IMR-90 (cell line): ENCODE data around the gene NXPH4. TPM values are rescaled to one million over a fixed set of nuclear protein-coding genes. Genes with fewer than 3 reads are reported as not detected.

Experiments used
- ATAC-seq: fragments of 200-7000 bp; cut with Tn5 transposase; 2 replicates; pipeline ENCODE4 v1.9.1; 2020; ENCODE audit warnings: low read depth, mild to moderate bottlenecking, moderate library complexity
- BruUV-seq: library from RNA; stranded (reverse); fragments of 400-500 nt; replicated peaks from 2 replicates; lab custom pipeline; 2021; lab: Mats Ljungman, UMichigan
- CTCF ChIA-PET: fragments of 300-600 bp; formaldehyde crosslinking; extraction: SDS; loops from one replicate; lab custom pipeline; 2021; ENCODE audit warnings: antibody characterized with exemption; lab: Yijun Ruan, JAX
- POLR2A ChIA-PET: fragments of 300-600 bp; sonication (Branson Sonifier 250); formaldehyde crosslinking; loops from one replicate; lab custom pipeline; 2022; ENCODE audit warnings: antibody characterized with exemption; ENCODE audit not compliant: unreplicated experiment; lab: Charles Lee
- DNase-seq: peaks from one replicate; pipeline ENCODE4 v3.0.0; 2013
- H2AFZ ChIP-seq: replicated peaks from 2 replicates; pipeline ENCODE3; 2013; ENCODE audit warnings: low read length, mild to moderate bottlenecking; ENCODE audit not compliant: poor library complexity
- H2AK5ac ChIP-seq: 2 replicates; pipeline ENCODE4 v1.6.1; 2013; ENCODE audit warnings: low read depth, low read length, inconsistent platforms
- H2AK9ac ChIP-seq: replicated peaks from 2 replicates; pipeline ENCODE3; 2013; ENCODE audit warnings: mild to moderate bottlenecking, low read depth, low read length, moderate library complexity; ENCODE audit not compliant: poor library complexity
- H2BK120ac ChIP-seq: 2 replicates; pipeline ENCODE4 v1.6.1; 2013; ENCODE audit warnings: low read depth, low read length, inconsistent platforms
- H2BK15ac ChIP-seq: 3 replicates; pipeline ENCODE4 v1.6.1; 2013; ENCODE audit warnings: low read depth, low read length, inconsistent platforms
- H2BK20ac ChIP-seq: 2 replicates; pipeline ENCODE4 v1.6.1; 2013; ENCODE audit warnings: low read depth, mild to moderate bottlenecking, inconsistent platforms, low read length, moderate library complexity
- H2BK5ac ChIP-seq: 2 replicates; pipeline ENCODE4 v1.6.1; 2013; ENCODE audit warnings: mild to moderate bottlenecking, low read depth, low read length, inconsistent platforms; ENCODE audit not compliant: poor library complexity, severe bottlenecking
- H3K14ac ChIP-seq: replicated peaks from 2 replicates; pipeline ENCODE4 v1.6.1; 2013; ENCODE audit warnings: low read depth, low read length, inconsistent platforms
- H3K18ac ChIP-seq: 2 replicates; pipeline ENCODE4 v1.6.1; 2013; ENCODE audit warnings: low read depth, low read length, control low read depth
- H3K23ac ChIP-seq: 2 replicates; pipeline ENCODE4 v1.6.1; 2013; ENCODE audit warnings: low read depth, low read length, inconsistent platforms
- H3K27ac ChIP-seq: 2 replicates; pipeline ENCODE4 v1.5.1; 2013; ENCODE audit warnings: mild to moderate bottlenecking, control low read depth, low read length; ENCODE audit not compliant: insufficient read depth
- H3K27me3 ChIP-seq: 2 replicates; pipeline ENCODE4 v1.6.1; 2013; ENCODE audit warnings: low read length; ENCODE audit not compliant: control insufficient read depth, insufficient read depth
- H3K36me3 ChIP-seq: 2 replicates; pipeline ENCODE4 v1.6.1; 2013; ENCODE audit warnings: low read length, mixed read lengths; ENCODE audit not compliant: control insufficient read depth, insufficient read depth
- H3K4ac ChIP-seq: 2 replicates; pipeline ENCODE4 v1.6.1; 2013; ENCODE audit warnings: low read depth, low read length, inconsistent platforms
- H3K4me1 ChIP-seq: 2 replicates; pipeline ENCODE4 v1.6.1; 2013; ENCODE audit warnings: low read length, mixed read lengths; ENCODE audit not compliant: control insufficient read depth, insufficient read depth
- H3K4me2 ChIP-seq: 2 replicates; pipeline ENCODE4 v1.6.1; 2013; ENCODE audit warnings: low read depth, mild to moderate bottlenecking, control low read depth, low read length, moderate library complexity
- H3K4me3 ChIP-seq: 2 replicates; pipeline ENCODE4 v1.5.1; 2013; ENCODE audit warnings: low read depth, mild to moderate bottlenecking, control low read depth, low read length, moderate library complexity; ENCODE audit not compliant: insufficient read depth
- H3K56ac ChIP-seq: 2 replicates; pipeline ENCODE4 v1.6.1; 2013; ENCODE audit warnings: low read length, inconsistent platforms; ENCODE audit not compliant: insufficient read depth; ENCODE audit errors: extremely low read depth
- H3K79me1 ChIP-seq, 2 experiments: 2 replicates each; pipeline ENCODE4 v1.6.1; 2013; ENCODE audit warnings: low read length in 2 of 2, inconsistent platforms in 1 of 2, low read depth in 1 of 2
- H3K9ac ChIP-seq: 2 replicates; pipeline ENCODE4 v1.6.1; 2013; ENCODE audit warnings: low read depth, low read length, control low read depth
- H3K9me1 ChIP-seq: 2 replicates; pipeline ENCODE4 v1.6.1; 2013; ENCODE audit warnings: low read length, inconsistent platforms; ENCODE audit not compliant: insufficient read depth
- H3K9me3 ChIP-seq: 2 replicates; pipeline ENCODE4 v1.6.1; 2013; ENCODE audit warnings: low read length; ENCODE audit not compliant: control insufficient read depth, insufficient read depth
- H4K20me1 ChIP-seq: 2 replicates; pipeline ENCODE4 v1.6.1; 2013; ENCODE audit warnings: low read length, inconsistent platforms; ENCODE audit not compliant: insufficient read depth
- H4K5ac ChIP-seq: 2 replicates; pipeline ENCODE4 v1.6.1; 2013; ENCODE audit warnings: mild to moderate bottlenecking, low read depth, low read length, control low read depth
- H4K8ac ChIP-seq, 2 experiments: 2 replicates each; pipeline ENCODE4 v1.6.1; 2013; ENCODE audit warnings: low read depth in 2 of 2, low read length in 2 of 2, control low read depth in 1 of 2, inconsistent platforms in 1 of 2
- H4K91ac ChIP-seq: 2 replicates; pipeline ENCODE4 v1.6.1; 2013; ENCODE audit warnings: low read depth, low read length, inconsistent platforms; ENCODE audit not compliant: insufficient read depth
- MAFK ChIP-seq: IDR thresholded peaks from 2 replicates; pipeline ENCODE4 v1.6.1; 2012; ENCODE audit warnings: low read depth, low read length, improper control_type of control experiment
- WGBS, 2 experiments: methylation state at CpG; one replicate each; pipeline versions ENCODE4 v1.1.5 to v1.1.7; 2013; ENCODE audit warnings: missing lambda C conversion rate in 2 of 2; ENCODE audit not compliant: insufficient read length in 1 of 2; ENCODE audit errors: extremely low coverage in 2 of 2; 5-methylcytosine and 5-hydroxymethylcytosine counted together
- dilution Hi-C: fragments of 300-500 bp; cut with HindIII; formaldehyde crosslinking; loops from one replicate; pipeline ENCODE4 v1.14.3; 2018; ENCODE audit warnings: low sequenced_read_pairs; ENCODE audit not compliant: unreplicated experiment
- in situ Hi-C: fragments of 300-500 bp; cut with MboI; formaldehyde crosslinking; loops from 3 replicates; pipeline ENCODE4 v1.14.3; 2019; ENCODE audit warnings: low sequenced_read_pairs, inconsistent platforms, mixed read lengths
- intact Hi-C: fragments of 100-400 bp; cut with micrococcal nuclease; formaldehyde crosslinking; loops from 2 replicates; pipeline ENCODE4 v1.10.0; 2022
- polyA plus RNA-seq, 3 experiments: library from polyadenylated mRNA; depleted of rRNA; stranded (reverse); fragments of >200 nt; gene quantifications; 2 replicates each; pipeline ENCODE4 v1.2.3, GENCODE V29; 2012; ENCODE audit warnings: low replicate concordance in 1 of 3
- total RNA-seq: library from RNA; depleted of rRNA; stranded (reverse); fragments of >200 nt; gene quantifications from 2 replicates; pipeline ENCODE4 v1.2.3, GENCODE V29; 2012

Gene NXPH4
- total and polyA plus RNA-seq, 2 of the 4 experiments (the other 2 are of a cell fraction): 0.36 to 3.8 TPM

DNA sequence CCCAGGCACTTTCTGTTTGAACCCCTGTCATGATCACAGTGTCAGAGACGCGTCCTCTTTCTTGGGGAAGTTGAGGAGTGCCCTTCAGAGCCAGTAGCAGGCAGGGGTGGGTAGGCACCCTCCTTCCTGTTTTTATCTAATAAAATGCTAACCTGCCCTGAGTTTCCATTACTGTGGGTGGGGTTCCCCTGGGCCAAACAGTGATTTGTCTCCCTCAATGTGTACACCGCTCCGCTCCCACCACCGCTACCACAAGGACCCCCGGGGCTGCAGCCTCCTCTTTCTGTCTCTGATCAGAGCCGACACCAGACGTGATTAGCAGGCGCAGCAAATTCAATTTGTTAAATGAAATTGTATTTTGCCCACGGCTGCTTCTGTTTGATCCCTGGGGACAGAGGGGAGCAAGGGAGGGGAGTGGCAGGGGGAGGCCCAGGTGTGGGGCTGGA, 18.0 kb downstream of the NXPH4 start:
- no peak overlapping the region for H3K9ac ChIP-seq
- no peaks in the 10 kb centered on the region for H3K27me3 ChIP-seq
- H3K4me2 ChIP-seq: no peak overlapping the region
- H3K9me1 ChIP-seq: peaks cover 14% of the 10 kb centered on the region
- H4K91ac ChIP-seq: no peak overlapping the region
- no peak overlapping the region for H3K14ac ChIP-seq
- no peak overlapping the region for H4K5ac ChIP-seq
- H3K4ac ChIP-seq: no peak overlapping the region
- no peak for TF ChIP-seq MAFK
- no peak overlapping the region for H3K27ac ChIP-seq
- no peak overlapping the region for H3K56ac ChIP-seq
- H4K8ac ChIP-seq: no peak overlapping the region
- H2BK15ac ChIP-seq: no peak overlapping the region
- H2BK20ac ChIP-seq: no peak overlapping the region
- H2BK120ac ChIP-seq: no peak overlapping the region
- in situ Hi-C loops: no loop called here
- H3K9me3 ChIP-seq: no peaks in the 10 kb centered on the region
- H3K4me3 ChIP-seq: no peak overlapping the region
- H2BK5ac ChIP-seq: no peak overlapping the region
- DNase-seq (no peak), ATAC-seq (no peak)
- WGBS, 2 experiments: no CpG with 5 or more reads among the region's 10 CpGs
- peaks cover 11% of the 10 kb centered on the region for H3K4me1 ChIP-seq
- H2AK9ac ChIP-seq: peak overlapping the region; percentile 47
- peaks cover 29 to 48% of the 10 kb centered on the region in 2 experiments for H3K79me1 ChIP-seq
- H3K18ac ChIP-seq: no peak overlapping the region
- no peak overlapping the region for H2AK5ac ChIP-seq
- intact Hi-C loops: loop anchor here (5.0 kb wide), 1 partner anchor 167 kb away; no protein-coding TSS in a partner anchor
- H4K20me1 ChIP-seq: peaks cover 44% of the 10 kb centered on the region
- CTCF ChIA-PET: no interaction called here
- H3K23ac ChIP-seq: no peak overlapping the region
- BruUV-seq: no TSS peak
- H3K36me3 ChIP-seq: peaks cover 45% of the 10 kb centered on the region
- no peak overlapping the region for H2AFZ ChIP-seq
- POLR2A ChIA-PET: no interaction called here
- dilution Hi-C loops: no loop called here
